Uterus (tissue), 2 donors: ENCODE measurements around the gene BUD31.

Source experiments
- CTCF ChIP-seq, 4 experiments: fragments of 200-600 bp in 2 of 4; fragments of 450-650 bp in 2 of 4; sonication (generic) in 2 of 4; IDR thresholded peaks; one replicate each; pipeline ENCODE4 v1.5.1; 2016 to 2019; ENCODE audit warnings: antibody characterized with exemption in 4 of 4, mild to moderate bottlenecking in 2 of 4, moderate library complexity in 1 of 4
- POLR2A ChIP-seq, 2 donors: fragments of 450-650 bp; IDR thresholded peaks; one replicate each; pipeline ENCODE4 v1.6.1; 2016; ENCODE audit warnings: antibody characterized with exemption in 2 of 2, mild to moderate bottlenecking in 1 of 2, moderate library complexity in 1 of 2

DNA sequence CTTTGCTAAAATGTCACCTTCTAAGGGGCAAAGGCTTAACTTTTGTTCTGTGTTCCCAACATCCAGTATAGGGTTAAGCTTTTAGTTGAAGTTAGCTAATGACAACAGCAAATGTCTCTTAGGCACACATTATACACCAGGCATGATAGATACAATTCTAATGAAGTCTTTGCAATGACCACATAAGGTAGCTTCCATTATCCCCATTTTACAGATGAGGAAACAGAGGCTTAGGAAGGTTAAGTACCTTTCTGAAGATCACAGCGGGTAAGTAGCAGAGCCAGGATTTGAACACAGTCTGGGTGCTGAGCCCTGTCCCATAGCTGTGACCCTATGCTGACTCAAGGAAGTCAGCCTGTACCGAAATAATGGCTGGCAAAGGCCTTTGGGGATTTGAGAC, 1.9 kb downstream of the BUD31 start:
- no peak for TF ChIP-seq POLR2A (IDR thresholded peaks at IDR 0.05)
- no peak for TF ChIP-seq CTCF (IDR thresholded peaks at IDR 0.05)
